Measurements from ENCODE around the gene TEX35. TPM values are rescaled to one million over a fixed set of nuclear protein-coding genes. Genes with fewer than 3 reads are reported as not detected.

Gene TEX35
- polyA plus RNA-seq = under 1 TPM; 0.11 to 0.39 TPM

GRCh38 chr1:178512566-178513277, at the start of gene TEX35:
TEX35 (plus strand) TSS chr1:178513109; CDS start chr1:178513189, 80 bp downstream.
- WGBS, 2 donors = 95% methylated on average over 19 of the region's 19 CpGs
- no peaks in the 10 kb centered on the region for H3K9me3 ChIP-seq (ENCODE audit: control insufficient read depth in 2 of 2, insufficient read depth in 1 of 2, low read depth in 1 of 2, low read length in 1 of 2)
- H3K4me3 ChIP-seq (ENCODE audit: low read depth in 1 of 2, low read length in 2 of 2) = no peak within 1 kb of the TSS
- no peaks in the 10 kb centered on the region for H3K36me3 ChIP-seq (ENCODE audit: control insufficient read depth in 2 of 2, insufficient read depth in 2 of 2, low read length in 1 of 2)
- no peak within 1 kb of the TSS for H3K27ac ChIP-seq (ENCODE audit: low read depth in 2 of 2, low read length in 1 of 2)
- H3K4me1 ChIP-seq (ENCODE audit: control insufficient read depth in 2 of 2, insufficient read depth in 2 of 2, low read length in 1 of 2) = peaks cover 0 to 3% of the 10 kb centered on the region in 2 donors
- H3K27me3 ChIP-seq (ENCODE audit: control insufficient read depth in 1 of 2, insufficient read depth in 2 of 2, low read length in 2 of 2) = no peaks in the 10 kb centered on the region

DNA sequence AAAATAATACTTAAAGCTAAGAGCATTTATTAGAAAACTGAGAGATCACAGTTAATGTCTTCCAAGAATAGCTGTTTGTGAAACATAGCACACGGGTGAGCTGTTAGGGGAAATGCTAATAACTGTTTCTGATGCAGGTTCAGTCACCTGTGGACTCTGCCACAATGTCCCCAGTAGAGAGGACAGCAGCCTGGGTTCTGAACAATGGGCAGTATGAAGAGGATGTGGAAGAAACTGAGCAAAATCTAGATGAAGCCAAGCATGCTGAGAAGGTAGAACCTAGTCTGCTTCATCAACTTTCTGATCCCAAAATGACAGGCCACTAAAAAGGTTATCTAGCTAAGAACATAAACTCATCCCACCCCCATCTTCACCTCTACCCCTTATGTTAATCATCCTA, 48.8 kb upstream of the TEX35 start:
- Histone ChIP-seq H3K4me3 (ENCODE audit: low read depth in 1 of 2, low read length in 2 of 2) (no peak overlapping the region), H3K36me3 (ENCODE audit: control insufficient read depth in 2 of 2, insufficient read depth in 2 of 2, low read length in 1 of 2) (peaks cover 6% of the 10 kb centered on the region in 2 donors), H3K9me3 (ENCODE audit: control insufficient read depth in 2 of 2, insufficient read depth in 1 of 2, low read depth in 1 of 2, low read length in 1 of 2) (no peaks in the 10 kb centered on the region), H3K27me3 (ENCODE audit: control insufficient read depth in 1 of 2, insufficient read depth in 2 of 2, low read length in 2 of 2) (no peaks in the 10 kb centered on the region), H3K27ac (ENCODE audit: low read depth in 2 of 2, low read length in 1 of 2) (no peak overlapping the region), H3K4me1 (ENCODE audit: control insufficient read depth in 2 of 2, insufficient read depth in 2 of 2, low read length in 1 of 2) (no peaks in the 10 kb centered on the region)
- 85 to 89% methylated on average over 1 of the region's 1 CpG for WGBS, 2 donors

DNA sequence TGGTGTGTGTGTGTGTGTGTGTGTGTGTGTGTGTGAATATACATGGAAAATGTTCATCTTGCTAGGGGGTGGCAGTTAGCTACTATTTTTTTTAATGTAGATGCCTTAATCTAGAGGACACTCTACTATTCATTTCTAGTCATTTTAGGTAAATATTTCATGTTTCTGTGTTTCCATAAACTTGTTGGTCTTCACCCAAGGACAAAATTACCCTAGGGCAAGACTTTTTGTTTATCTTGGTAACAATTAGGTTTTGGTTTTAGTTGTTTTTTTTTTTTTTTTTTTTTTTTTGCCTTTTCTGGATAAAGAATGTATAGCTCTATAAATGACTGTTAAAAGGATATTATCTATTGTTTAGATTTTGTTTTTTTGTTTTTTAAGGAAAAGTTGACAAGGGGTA, 48.3 kb upstream of the TEX35 start:
- H3K4me1 ChIP-seq (ENCODE audit: control insufficient read depth in 2 of 2, insufficient read depth in 2 of 2, low read length in 1 of 2) = no peaks in the 10 kb centered on the region
- no peaks in the 10 kb centered on the region for H3K27me3 ChIP-seq (ENCODE audit: control insufficient read depth in 1 of 2, insufficient read depth in 2 of 2, low read length in 2 of 2)
- no peaks in the 10 kb centered on the region for H3K9me3 ChIP-seq (ENCODE audit: control insufficient read depth in 2 of 2, insufficient read depth in 1 of 2, low read depth in 1 of 2, low read length in 1 of 2)
- H3K27ac ChIP-seq (ENCODE audit: low read depth in 2 of 2, low read length in 1 of 2) = no peak overlapping the region
- peaks cover 6% of the 10 kb centered on the region in 2 donors for H3K36me3 ChIP-seq (ENCODE audit: control insufficient read depth in 2 of 2, insufficient read depth in 2 of 2, low read length in 1 of 2)
- H3K4me3 ChIP-seq (ENCODE audit: low read depth in 1 of 2, low read length in 2 of 2) = no peak overlapping the region

- Histone ChIP-seq H3K27me3 (ENCODE audit: control insufficient read depth in 1 of 2, insufficient read depth in 2 of 2, low read length in 2 of 2) (no peaks in the 10 kb centered on the region), H3K9me3 (ENCODE audit: control insufficient read depth in 2 of 2, insufficient read depth in 1 of 2, low read depth in 1 of 2, low read length in 1 of 2) (no peaks in the 10 kb centered on the region), H3K4me1 (ENCODE audit: control insufficient read depth in 2 of 2, insufficient read depth in 2 of 2, low read length in 1 of 2) (no peaks in the 10 kb centered on the region), H3K4me3 (ENCODE audit: low read depth in 1 of 2, low read length in 2 of 2) (no peak overlapping the region), H3K36me3 (ENCODE audit: control insufficient read depth in 2 of 2, insufficient read depth in 2 of 2, low read length in 1 of 2) (peaks cover 6% of the 10 kb centered on the region in 2 donors), H3K27ac (ENCODE audit: low read depth in 2 of 2, low read length in 1 of 2) (no peak overlapping the region)
Observed at GRCh38 chr1:178465011-178465410, 47.9 kb upstream of the TEX35 start.

DNA sequence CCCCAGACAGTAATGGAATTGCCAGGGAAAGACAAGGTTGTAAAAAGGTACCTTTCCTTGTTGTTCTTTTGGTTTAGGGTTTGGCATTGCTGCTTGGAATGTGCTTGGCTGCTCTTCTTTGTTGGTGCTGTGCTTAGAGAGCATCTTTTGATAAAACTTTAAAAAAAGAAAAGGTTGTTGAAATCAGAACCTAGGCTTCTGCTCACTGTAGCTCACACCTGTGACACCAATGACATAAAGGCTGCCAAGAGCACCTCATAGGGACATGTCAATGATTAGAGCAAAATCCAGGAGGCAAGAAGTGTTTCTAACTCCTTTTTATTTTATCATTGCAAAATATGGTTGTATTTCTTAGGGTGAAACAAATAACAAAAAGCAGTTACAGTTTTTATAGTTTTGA, 45.1 kb upstream of the TEX35 start:
- Histone ChIP-seq H3K36me3 (ENCODE audit: control insufficient read depth in 2 of 2, insufficient read depth in 2 of 2, low read length in 1 of 2) (peaks cover 6 to 12% of the 10 kb centered on the region in 2 donors), H3K27me3 (ENCODE audit: control insufficient read depth in 1 of 2, insufficient read depth in 2 of 2, low read length in 2 of 2) (no peaks in the 10 kb centered on the region), H3K4me1 (ENCODE audit: control insufficient read depth in 2 of 2, insufficient read depth in 2 of 2, low read length in 1 of 2) (no peaks in the 10 kb centered on the region), H3K27ac (ENCODE audit: low read depth in 2 of 2, low read length in 1 of 2) (no peak overlapping the region), H3K4me3 (ENCODE audit: low read depth in 1 of 2, low read length in 2 of 2) (no peak overlapping the region), H3K9me3 (ENCODE audit: control insufficient read depth in 2 of 2, insufficient read depth in 1 of 2, low read depth in 1 of 2, low read length in 1 of 2) (no peaks in the 10 kb centered on the region)

GRCh38 chr1:178470411-178470960, 42.4 kb upstream of the TEX35 start:
- no peaks in the 10 kb centered on the region for H3K4me1 ChIP-seq (ENCODE audit: control insufficient read depth in 2 of 2, insufficient read depth in 2 of 2, low read length in 1 of 2)
- H3K9me3 ChIP-seq (ENCODE audit: control insufficient read depth in 2 of 2, insufficient read depth in 1 of 2, low read depth in 1 of 2, low read length in 1 of 2) = no peaks in the 10 kb centered on the region
- no peak overlapping the region for H3K27ac ChIP-seq (ENCODE audit: low read depth in 2 of 2, low read length in 1 of 2)
- H3K36me3 ChIP-seq (ENCODE audit: control insufficient read depth in 2 of 2, insufficient read depth in 2 of 2, low read length in 1 of 2) = peaks cover 11 to 16% of the 10 kb centered on the region in 2 donors
- 75% methylated on average over 5 of the region's 5 CpGs for WGBS, 2 donors
- no peaks in the 10 kb centered on the region for H3K27me3 ChIP-seq (ENCODE audit: control insufficient read depth in 1 of 2, insufficient read depth in 2 of 2, low read length in 2 of 2)
- no peak overlapping the region for H3K4me3 ChIP-seq (ENCODE audit: low read depth in 1 of 2, low read length in 2 of 2)

DNA sequence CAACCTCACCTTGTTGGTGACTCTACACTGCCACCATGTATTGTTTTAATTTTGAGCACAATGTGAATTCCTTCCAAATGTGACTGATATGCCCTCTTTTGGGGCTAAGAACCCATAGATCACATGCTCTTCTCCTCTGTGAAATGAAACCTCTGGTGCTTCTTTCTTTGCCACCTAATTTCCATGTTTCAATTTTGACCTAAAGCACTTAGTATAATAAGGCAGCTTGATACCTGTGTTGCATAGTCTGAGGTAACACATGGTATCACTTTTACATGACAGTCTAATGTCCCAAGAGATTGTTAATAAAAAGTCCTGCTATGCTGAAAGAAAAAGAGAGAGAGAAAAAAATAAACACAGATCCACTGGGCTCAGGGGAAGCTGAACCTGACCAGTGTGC, 40.4 kb upstream of the TEX35 start:
- Histone ChIP-seq H3K4me3 (ENCODE audit: low read depth in 1 of 2, low read length in 2 of 2) (no peak overlapping the region), H3K36me3 (ENCODE audit: control insufficient read depth in 2 of 2, insufficient read depth in 2 of 2, low read length in 1 of 2) (peaks cover 10 to 15% of the 10 kb centered on the region in 2 donors), H3K27me3 (ENCODE audit: control insufficient read depth in 1 of 2, insufficient read depth in 2 of 2, low read length in 2 of 2) (no peaks in the 10 kb centered on the region), H3K27ac (ENCODE audit: low read depth in 2 of 2, low read length in 1 of 2) (no peak overlapping the region), H3K4me1 (ENCODE audit: control insufficient read depth in 2 of 2, insufficient read depth in 2 of 2, low read length in 1 of 2) (no peaks in the 10 kb centered on the region), H3K9me3 (ENCODE audit: control insufficient read depth in 2 of 2, insufficient read depth in 1 of 2, low read depth in 1 of 2, low read length in 1 of 2) (no peaks in the 10 kb centered on the region)

DNA sequence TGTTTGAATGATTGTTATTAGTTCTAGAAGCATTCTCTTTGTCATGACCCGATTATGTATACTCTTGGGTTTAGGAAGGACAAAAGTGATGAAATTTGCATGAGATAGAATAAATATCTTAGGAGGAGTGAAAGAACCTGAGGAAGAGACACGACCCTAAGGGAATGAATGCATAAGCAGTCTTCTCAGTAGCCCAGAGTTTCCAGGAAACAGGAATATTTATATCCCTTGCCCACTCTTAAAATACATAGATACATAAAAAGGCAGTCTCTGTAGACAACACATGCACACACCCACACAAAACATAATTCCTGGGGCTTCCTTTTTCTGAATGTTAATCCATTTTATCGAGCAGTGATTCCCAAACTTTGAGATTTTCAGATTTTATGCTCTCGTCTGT, 35.5 kb upstream of the TEX35 start:
- Histone ChIP-seq H3K4me1 (ENCODE audit: control insufficient read depth in 2 of 2, insufficient read depth in 2 of 2, low read length in 1 of 2) (no peaks in the 10 kb centered on the region), H3K36me3 (ENCODE audit: control insufficient read depth in 2 of 2, insufficient read depth in 2 of 2, low read length in 1 of 2) (peaks cover 5 to 8% of the 10 kb centered on the region in 2 donors), H3K9me3 (ENCODE audit: control insufficient read depth in 2 of 2, insufficient read depth in 1 of 2, low read depth in 1 of 2, low read length in 1 of 2) (no peaks in the 10 kb centered on the region), H3K27ac (ENCODE audit: low read depth in 2 of 2, low read length in 1 of 2) (no peak overlapping the region), H3K27me3 (ENCODE audit: control insufficient read depth in 1 of 2, insufficient read depth in 2 of 2, low read length in 2 of 2) (no peaks in the 10 kb centered on the region), H3K4me3 (ENCODE audit: low read depth in 1 of 2, low read length in 2 of 2) (no peak overlapping the region)
- WGBS, 2 donors = 76 to 85% methylated on average over 4 of the region's 4 CpGs

DNA sequence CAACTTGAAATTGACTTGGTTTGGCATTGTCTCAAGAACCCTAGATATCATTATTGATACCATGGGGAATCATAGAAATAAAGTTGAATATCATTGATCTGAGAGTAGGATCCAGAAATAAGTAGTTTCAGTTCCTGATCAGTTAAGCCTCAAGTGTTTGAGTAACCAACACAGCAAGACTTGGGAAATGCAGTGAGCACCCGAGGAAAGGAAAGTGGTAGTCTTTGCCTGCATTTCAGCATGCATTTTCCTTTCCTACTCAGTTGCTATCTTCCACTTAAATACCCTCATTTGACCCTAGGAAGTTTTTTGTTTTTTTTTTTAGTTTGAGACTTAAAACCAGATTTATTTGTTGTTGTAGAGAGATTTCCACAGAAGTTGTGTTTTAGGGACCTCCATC, 35.1 kb upstream of the TEX35 start:
- peaks cover 5 to 6% of the 10 kb centered on the region in 2 donors for H3K36me3 ChIP-seq (ENCODE audit: control insufficient read depth in 2 of 2, insufficient read depth in 2 of 2, low read length in 1 of 2)
- H3K27ac ChIP-seq (ENCODE audit: low read depth in 2 of 2, low read length in 1 of 2) = no peak overlapping the region
- no peaks in the 10 kb centered on the region for H3K4me1 ChIP-seq (ENCODE audit: control insufficient read depth in 2 of 2, insufficient read depth in 2 of 2, low read length in 1 of 2)
- whole genome bisulfite sequencing, 2 donors = 59 to 66% methylated on average over 1 of the region's 1 CpG
- no peaks in the 10 kb centered on the region for H3K9me3 ChIP-seq (ENCODE audit: control insufficient read depth in 2 of 2, insufficient read depth in 1 of 2, low read depth in 1 of 2, low read length in 1 of 2)
- no peaks in the 10 kb centered on the region for H3K27me3 ChIP-seq (ENCODE audit: control insufficient read depth in 1 of 2, insufficient read depth in 2 of 2, low read length in 2 of 2)
- H3K4me3 ChIP-seq (ENCODE audit: low read depth in 1 of 2, low read length in 2 of 2) = no peak overlapping the region

DNA sequence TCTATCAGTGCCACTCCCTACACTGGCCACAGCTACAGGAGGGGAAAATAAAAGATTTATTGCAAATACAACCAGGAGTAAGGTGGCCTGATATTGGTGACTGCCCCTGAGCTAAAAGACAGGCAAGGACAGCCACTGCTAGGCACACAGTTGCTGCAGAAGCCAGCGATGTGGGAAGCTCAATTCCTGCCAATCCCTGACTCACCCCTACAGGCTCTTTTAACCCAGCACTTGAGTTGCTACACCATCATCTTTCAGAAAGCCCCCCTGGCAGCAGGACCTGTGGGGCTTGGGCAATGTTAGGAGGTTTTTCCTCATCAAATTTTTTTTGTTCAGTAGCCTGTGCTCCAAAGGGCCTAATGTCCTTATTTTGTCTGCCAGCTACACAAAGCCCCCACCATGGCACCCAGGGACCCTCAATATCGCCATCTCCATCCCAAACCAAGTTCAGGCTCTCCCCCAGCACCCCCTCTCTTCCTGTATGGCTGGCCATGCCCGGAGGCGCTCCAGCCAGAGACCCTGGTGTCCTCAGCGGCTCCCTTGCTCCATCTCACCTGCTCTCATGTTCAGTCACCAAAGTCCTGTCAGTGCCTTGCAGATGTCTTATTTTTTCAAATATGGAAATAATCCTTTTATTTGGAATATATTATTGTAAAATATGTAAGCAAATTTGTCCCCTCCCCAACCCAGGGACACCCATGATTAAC, 29.5 kb upstream of the TEX35 start:
- Histone ChIP-seq H3K4me1 (ENCODE audit: control insufficient read depth in 2 of 2, insufficient read depth in 2 of 2, low read length in 1 of 2) (peaks cover 0 to 6% of the 10 kb centered on the region in 2 donors), H3K27ac (ENCODE audit: low read depth in 2 of 2, low read length in 1 of 2) (no peak overlapping the region), H3K9me3 (ENCODE audit: control insufficient read depth in 2 of 2, insufficient read depth in 1 of 2, low read depth in 1 of 2, low read length in 1 of 2) (no peaks in the 10 kb centered on the region), H3K36me3 (ENCODE audit: control insufficient read depth in 2 of 2, insufficient read depth in 2 of 2, low read length in 1 of 2) (no peaks in the 10 kb centered on the region), H3K27me3 (ENCODE audit: control insufficient read depth in 1 of 2, insufficient read depth in 2 of 2, low read length in 2 of 2) (no peaks in the 10 kb centered on the region), H3K4me3 (ENCODE audit: low read depth in 1 of 2, low read length in 2 of 2) (no peak overlapping the region)
- WGBS, 2 donors = 83 to 91% methylated on average over 5 of the region's 5 CpGs

Data from esophagus (tissue), 2 donors.